ENCODE results near the gene COX5B. TPM values are rescaled to one million over a fixed set of nuclear protein-coding genes. Genes with fewer than 3 reads are reported as not detected.
"Not testable (repeated sequence)": the region's sequence is repeated elsewhere in the genome, so short reads cannot be mapped to it uniquely, and the experiment has no call there.

The COX5B gene
- polyA plus RNA-seq, 3 donors: 192 to 501 (median 281) TPM

- 0 to 1% (median 0%) methylated on average over 54 to 60 of the region's 60 CpGs for WGBS, 3 donors
Measured at GRCh38 chr2:97663962-97664635, 18.2 kb downstream of the COX5B start, which contains the start of gene ACTR1B. TSS of gene ACTR1B (minus strand) at chr2:97664044. CDS start at chr2:97663890, 154 bp downstream.

GRCh38 chr2:97664636-97664970, 18.7 kb downstream of the COX5B start:
- WGBS, 3 donors: 5 to 7% (median 6%) methylated on average over 21 of the region's 21 CpGs
- H3K27ac ChIP-seq (ENCODE audit: low read depth, low read length): peak overlapping the region; percentile 44

More at GRCh38 chr2:97663962-97664635, 18.2 kb downstream of the COX5B start, which contains the start of gene ACTR1B:
- H3K27ac ChIP-seq (ENCODE audit: low read depth, low read length): peak within 1 kb of the TSS; percentile 89

- no peak within 1 kb of the TSS for H3K27ac ChIP-seq (ENCODE audit: low read depth, low read length)
- 89 to 94% (median 90%) methylated on average over 6 of the region's 6 CpGs for WGBS, 3 donors
Measured at GRCh38 chr2:97669448-97669847, 23.6 kb downstream of the COX5B start, which contains the start of gene C2orf92. TSS of gene C2orf92 (plus strand) at chr2:97669713. CDS start at chr2:97669789, 76 bp downstream.

- 94 to 100% (median 100%) methylated on average over 1 of the region's 1 CpG for WGBS, 3 donors
- no peak overlapping the region for H3K27ac ChIP-seq (ENCODE audit: low read depth, low read length)
Measured at GRCh38 chr2:97670471-97670870, 24.6 kb downstream of the COX5B start.

GRCh38 chr2:97671526-97671925, 25.7 kb downstream of the COX5B start:
- 93 to 95% (median 93%) methylated on average over 7 of the region's 7 CpGs for WGBS, 3 donors

GRCh38 chr2:97672606-97673140, 26.8 kb downstream of the COX5B start:
- H3K27ac ChIP-seq (ENCODE audit: low read depth, low read length): not testable (repeated sequence)
- 89 to 90% (median 89%) methylated on average over 5 to 6 of the region's 6 CpGs for WGBS, 3 donors

More at GRCh38 chr2:97671526-97671925, 25.7 kb downstream of the COX5B start:
- H3K27ac ChIP-seq (ENCODE audit: low read depth, low read length): no peak overlapping the region

- 72 to 80% (median 76%) methylated on average over 9 of the region's 9 CpGs for WGBS, 3 donors
- H3K27ac ChIP-seq (ENCODE audit: low read depth, low read length): no peak overlapping the region
Measured at GRCh38 chr2:97673182-97673914, 27.5 kb downstream of the COX5B start.

GRCh38 chr2:97673915-97674283, 28.0 kb downstream of the COX5B start:
- 47 to 54% (median 50%) methylated on average over 8 of the region's 8 CpGs for WGBS, 3 donors
- H3K27ac ChIP-seq (ENCODE audit: low read depth, low read length): no peak overlapping the region

- H3K27ac ChIP-seq (ENCODE audit: low read depth, low read length): no peak overlapping the region
- WGBS, 3 donors: 64 to 84% (median 83%) methylated on average over 5 of the region's 5 CpGs
Measured at GRCh38 chr2:97675430-97676113, 29.7 kb downstream of the COX5B start.

- 91 to 98% (median 95%) methylated on average over 1 of the region's 1 CpG for WGBS, 3 donors
- H3K27ac ChIP-seq (ENCODE audit: low read depth, low read length): no peak overlapping the region
Measured at GRCh38 chr2:97676620-97677019, 30.8 kb downstream of the COX5B start.

GRCh38 chr2:97677480-97677879, 31.6 kb downstream of the COX5B start:
- no peak overlapping the region for H3K27ac ChIP-seq (ENCODE audit: low read depth, low read length)
- WGBS, 3 donors: 70 to 85% (median 80%) methylated on average over 2 of the region's 2 CpGs

- no peak overlapping the region for H3K27ac ChIP-seq (ENCODE audit: low read depth, low read length)
- 78 to 96% (median 79%) methylated on average over 1 of the region's 1 CpG for WGBS, 3 donors
Measured at GRCh38 chr2:97678298-97678697, 32.4 kb downstream of the COX5B start.

- WGBS, 3 donors: 93 to 98% (median 96%) methylated on average over 2 of the region's 3 CpGs
- not testable (repeated sequence) for H3K27ac ChIP-seq (ENCODE audit: low read depth, low read length)
Measured at GRCh38 chr2:97687235-97687634, 41.4 kb downstream of the COX5B start.

- no peak overlapping the region for H3K27ac ChIP-seq (ENCODE audit: low read depth, low read length)
- WGBS, 3 donors: 85 to 89% (median 87%) methylated on average over 10 to 11 of the region's 11 CpGs
Measured at GRCh38 chr2:97688062-97688827, 42.4 kb downstream of the COX5B start.

GRCh38 chr2:97691166-97691565, 45.3 kb downstream of the COX5B start:
- no peak overlapping the region for H3K27ac ChIP-seq (ENCODE audit: low read depth, low read length)
- 57 to 73% (median 63%) methylated on average over 6 of the region's 6 CpGs for WGBS, 3 donors

GRCh38 chr2:97693476-97693875, 47.6 kb downstream of the COX5B start:
- H3K27ac ChIP-seq (ENCODE audit: low read depth, low read length): no peak overlapping the region

GRCh38 chr2:97695744-97696143, 49.9 kb downstream of the COX5B start:
- 89 to 95% (median 93%) methylated on average over 5 of the region's 5 CpGs for WGBS, 3 donors
- no peak overlapping the region for H3K27ac ChIP-seq (ENCODE audit: low read depth, low read length)

Data from adipose tissue (tissue), 3 donors.